GM21528 (cell line): ENCODE data around the gene SSX1.
"Not testable (repeated sequence)": the region's sequence is repeated elsewhere in the genome, so short reads cannot be mapped to it uniquely, and the experiment has no call there.

Experiments used
- ATAC-seq: cut with Tn5 transposase; IDR thresholded peaks from one replicate; pipeline ENCODE4 v1.9.1; 2021; ENCODE audit warnings: mild to moderate bottlenecking, moderate library complexity; ENCODE audit not compliant: unreplicated experiment, low FRiP score

The SSX1 gene

DNA sequence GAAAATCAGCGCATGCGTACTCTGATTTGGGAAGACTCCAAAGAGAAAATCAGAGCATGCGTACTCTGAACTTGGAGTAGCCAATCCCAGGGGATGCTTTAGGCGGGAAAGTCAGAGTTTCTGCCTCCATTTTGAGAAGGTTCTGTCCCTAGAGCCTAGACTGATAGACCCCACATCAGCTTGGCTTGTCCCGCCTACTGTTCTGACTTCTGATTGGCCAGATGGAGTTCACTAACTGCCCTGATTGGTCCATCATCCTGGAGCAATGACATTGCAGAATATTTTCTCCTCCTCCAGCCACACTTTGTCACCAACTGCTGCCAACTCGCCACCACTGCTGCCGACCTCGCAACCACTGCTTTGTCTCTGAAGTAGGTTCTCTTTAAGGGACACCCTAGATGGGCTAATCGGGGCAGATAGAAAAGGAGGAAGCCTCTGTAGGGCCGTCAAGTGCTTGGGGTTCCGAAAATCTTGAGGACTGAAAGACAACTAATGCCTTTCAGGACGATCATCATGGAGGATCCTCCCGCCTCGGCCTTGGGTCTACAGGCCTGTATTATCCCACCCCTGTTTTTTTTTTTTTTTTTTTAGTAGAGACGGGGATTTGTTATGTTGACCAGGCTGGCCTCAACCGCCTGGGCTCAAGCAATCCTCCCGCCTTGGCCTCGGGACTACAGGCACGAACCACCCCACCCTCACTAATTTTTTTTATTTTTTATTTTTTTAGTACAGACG, at the start of gene SSX1:
SSX1 (plus strand) TSS at position 331 of the 735 bp plus-strand sequence. CDS start 1,850 bp downstream, outside the sequence.
- ATAC-seq: not testable (repeated sequence)

- ATAC-seq: not testable (repeated sequence)
Observed at GRCh38 chrX:48214341-48214740, 40.9 kb upstream of the SSX1 start.

DNA sequence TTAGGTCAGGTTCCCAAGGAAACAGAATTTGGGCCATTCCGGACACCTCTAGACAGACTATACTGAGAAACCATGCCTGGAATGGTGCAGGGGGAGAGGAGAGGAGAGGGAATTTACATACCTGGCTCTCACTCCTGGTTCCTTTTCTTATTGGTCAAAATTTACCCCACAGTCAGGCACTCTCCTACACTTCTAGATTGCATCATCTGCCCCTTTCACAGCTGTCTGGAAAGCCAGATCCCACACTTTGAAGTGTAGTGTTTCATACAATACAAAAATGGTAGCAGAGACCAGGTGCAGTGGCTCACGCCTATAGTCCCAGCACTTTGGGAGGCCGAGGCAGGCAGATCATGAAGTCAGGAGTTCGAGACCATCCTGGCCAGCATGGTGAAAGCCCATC, 31.0 kb upstream of the SSX1 start:
- not testable (repeated sequence) for ATAC-seq

DNA sequence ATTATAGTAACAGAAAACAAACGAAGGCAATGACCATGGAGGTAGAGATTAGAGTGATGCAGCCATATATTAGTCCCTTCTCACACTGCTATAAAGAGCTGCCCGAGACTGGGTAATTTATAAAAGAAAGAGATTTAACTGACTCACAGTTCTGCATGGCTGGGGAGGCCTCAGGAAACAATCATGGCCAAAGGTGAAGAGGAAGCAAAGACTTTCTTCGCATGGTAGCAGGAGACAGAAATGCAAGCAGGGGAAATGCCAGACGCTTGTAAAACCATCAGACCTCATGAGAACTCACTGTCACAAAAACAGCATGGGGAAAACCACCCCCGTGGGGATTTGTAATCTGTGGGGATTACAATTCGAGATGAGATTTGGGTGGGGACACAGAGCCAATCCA, 2.2 kb upstream of the SSX1 start:
- ATAC-seq: not testable (repeated sequence)

DNA sequence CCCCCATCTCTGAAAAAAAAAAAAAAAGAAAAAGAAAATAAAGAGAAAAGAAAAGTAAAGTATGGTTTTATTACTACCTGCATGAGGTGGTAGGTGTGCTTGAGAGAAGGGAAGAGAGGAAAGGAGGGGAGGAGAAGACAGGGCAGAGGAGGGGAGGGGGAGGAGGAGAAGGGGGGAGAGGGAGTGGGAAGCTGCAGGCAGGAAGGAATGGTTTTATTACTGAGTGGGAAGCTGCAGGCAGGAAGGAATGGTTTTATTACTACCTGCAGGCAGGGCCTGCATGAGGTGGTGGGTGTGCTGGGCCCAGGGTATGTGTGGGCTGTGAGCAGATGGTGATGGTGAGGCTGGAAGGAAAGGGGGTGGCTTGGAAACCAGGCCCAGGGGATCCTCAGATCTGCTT, 19.2 kb downstream of the SSX1 start:
- not testable (repeated sequence) for ATAC-seq

- ATAC-seq: no peak
Observed at GRCh38 chrX:48278958-48279357, 23.8 kb downstream of the SSX1 start.

DNA sequence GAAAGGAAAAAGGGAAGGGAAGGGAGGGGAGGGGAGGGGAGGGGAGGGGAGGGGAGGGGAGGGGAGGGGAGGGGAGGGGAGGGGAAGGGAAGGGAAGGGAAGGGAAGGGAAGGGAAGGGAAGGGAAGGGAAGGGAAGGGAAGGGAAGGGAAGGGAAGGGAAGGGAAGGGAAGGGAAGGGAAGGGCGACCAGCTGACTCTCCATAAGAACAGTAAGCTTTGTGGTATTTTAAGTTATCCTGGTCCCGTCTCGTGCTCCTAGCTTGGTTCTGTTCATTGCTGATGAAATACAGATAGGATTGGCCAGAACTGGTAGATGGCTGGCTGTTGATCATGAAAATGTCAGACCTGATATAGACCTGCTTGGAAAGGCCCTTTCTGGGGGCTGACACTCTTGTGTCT, 25.5 kb downstream of the SSX1 start:
- not testable (repeated sequence) for ATAC-seq

DNA sequence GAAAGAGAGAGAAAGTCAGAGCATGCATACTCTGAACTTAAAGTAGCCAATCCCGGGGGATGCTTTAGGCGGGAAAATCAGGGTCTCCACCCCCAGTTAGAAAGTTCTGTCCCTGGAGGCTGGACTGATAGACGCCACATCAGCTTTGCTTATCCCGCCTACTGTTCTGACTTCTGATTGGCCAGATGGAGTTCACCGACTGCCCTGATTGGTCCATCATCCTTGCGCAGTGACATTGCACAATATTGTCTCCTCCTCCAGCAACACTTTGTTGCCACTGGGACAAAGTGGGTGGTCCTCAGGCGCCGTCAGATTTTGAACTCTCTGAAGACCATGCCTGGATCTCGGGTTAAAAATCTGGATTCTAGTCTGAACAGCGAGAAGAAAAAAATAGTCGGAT, 51.0 kb downstream of the SSX1 start:
- ATAC-seq: no peak

DNA sequence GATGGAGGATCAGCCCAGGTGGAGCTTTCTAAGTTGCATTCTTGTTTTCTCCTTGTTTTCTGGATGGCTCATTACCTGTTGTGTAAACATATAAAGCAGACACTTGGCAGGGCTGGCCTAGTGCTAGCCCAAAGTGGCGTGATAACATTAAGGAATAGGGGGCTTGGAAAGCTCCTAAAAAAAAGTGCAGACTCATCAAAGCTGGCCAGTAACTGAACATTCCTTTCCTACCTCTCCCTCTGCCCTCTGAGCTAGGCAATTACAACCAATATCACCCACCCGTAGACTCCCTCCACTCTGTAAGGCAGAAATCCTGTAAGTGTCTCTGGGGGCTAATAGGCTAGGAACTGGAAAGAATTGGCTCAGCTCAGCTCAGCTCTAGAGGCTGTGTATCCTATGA, 58.8 kb downstream of the SSX1 start:
- ATAC-seq: not testable (repeated sequence)
